Endothelial cell of umbilical vein (primary cell): ENCODE results near the gene COL16A1. TPM values are rescaled to one million over a fixed set of nuclear protein-coding genes. Genes with fewer than 3 reads are reported as not detected.

Source experiments
- BruUV-seq: library from RNA; stranded (reverse); fragments of 400-500 nt; replicated peaks from 2 replicates; lab custom pipeline; 2021; lab: Mats Ljungman, UMichigan
- CTCF ChIA-PET: fragments of 300-600, 350-600 bp; sonication (Branson Sonifier 250); formaldehyde crosslinking; loops from one replicate; lab custom pipeline; 2021; ENCODE audit warnings: antibody characterized with exemption, inconsistent platforms; lab: Charles Lee
- POLR2A ChIA-PET: fragments of 300-600, 350-600 bp; sonication (Branson Sonifier 250); formaldehyde crosslinking; loops from one replicate; lab custom pipeline; 2021; ENCODE audit warnings: antibody characterized with exemption, inconsistent platforms; lab: Charles Lee
- DNase-seq: peaks from one replicate; pipeline ENCODE4 v3.0.0-alpha.2; 2011; ENCODE audit warnings: low read depth, low spot score
- FAIRE-seq: peaks from 2 replicates; lab custom pipeline; 2011; peaks lifted over from hg19 to GRCh38; lab: Jason Lieb, UNC
- H2AFZ ChIP-seq: 2 replicates; pipeline ENCODE4 v1.6.0; 2012; ENCODE audit warnings: low read depth, low read length, control low read depth, inconsistent platforms
- H3K27ac ChIP-seq: 2 replicates; pipeline ENCODE4 v1.5.1; 2011; ENCODE audit warnings: low read depth, mild to moderate bottlenecking, control low read depth, low read length, moderate library complexity; ENCODE audit not compliant: insufficient read depth
- H3K27me3 ChIP-seq, 2 experiments: 2 replicates each; pipeline versions ENCODE4 v1.6.0 to v1.6.1; 2011; ENCODE audit warnings: low read length in 2 of 2, mixed read lengths in 1 of 2; ENCODE audit not compliant: control insufficient read depth in 2 of 2, insufficient read depth in 2 of 2
- H3K36me3 ChIP-seq, 2 experiments: 2 replicates in 1 of 2; 3 replicates in 1 of 2; pipeline ENCODE4 v1.5.1; 2011; ENCODE audit warnings: low read length in 2 of 2, mild to moderate bottlenecking in 1 of 2, moderate library complexity in 1 of 2; ENCODE audit not compliant: control insufficient read depth in 2 of 2, insufficient read depth in 2 of 2; ENCODE audit errors: extremely low read depth in 1 of 2
- H3K4me1 ChIP-seq: 3 replicates; pipeline ENCODE4 v1.5.1; 2011; ENCODE audit warnings: mild to moderate bottlenecking, low read length; ENCODE audit not compliant: control insufficient read depth, insufficient read depth; ENCODE audit errors: extremely low read depth
- H3K4me2 ChIP-seq: 2 replicates; pipeline ENCODE4 v1.6.1; 2011; ENCODE audit warnings: low read length, control low read depth, mixed read lengths; ENCODE audit not compliant: insufficient read depth
- H3K4me3 ChIP-seq, 3 experiments: fragments of 200-600 bp in 1 of 3; sonication (generic), shearing (Covaris generic) in 1 of 3; replicated peaks in 1 of 3; 2 replicates each; pipeline ENCODE4 v1.5.1; 2011 to 2016; ENCODE audit warnings: control low read depth in 3 of 3, low read length in 3 of 3, mild to moderate bottlenecking in 2 of 3, inconsistent platforms in 1 of 3, low read depth in 1 of 3, moderate library complexity in 1 of 3; ENCODE audit not compliant: insufficient read depth in 1 of 3
- H3K79me2 ChIP-seq: 2 replicates; pipeline ENCODE4 v1.6.0; 2012; ENCODE audit warnings: low read length, inconsistent platforms; ENCODE audit not compliant: control insufficient read depth, insufficient read depth
- H3K9ac ChIP-seq: replicated peaks from 2 replicates; pipeline ENCODE3; 2011; ENCODE audit warnings: low read length, control low read depth; ENCODE audit not compliant: insufficient read depth; ENCODE audit errors: extremely low read depth
- H3K9me1 ChIP-seq: replicated peaks from 3 replicates; pipeline ENCODE4 v1.6.0; 2011; ENCODE audit warnings: mild to moderate bottlenecking, low read length; ENCODE audit not compliant: control insufficient read depth, insufficient read depth; ENCODE audit errors: extremely low read depth
- H3K9me3 ChIP-seq: replicated peaks from 2 replicates; pipeline ENCODE4 v1.5.1; 2012; ENCODE audit warnings: low read length, inconsistent platforms; ENCODE audit not compliant: control insufficient read depth, insufficient read depth
- H4K20me1 ChIP-seq: replicated peaks from 2 replicates; pipeline ENCODE3; 2011; ENCODE audit warnings: mild to moderate bottlenecking, low read length; ENCODE audit not compliant: control insufficient read depth, insufficient read depth; ENCODE audit errors: extremely low read depth
- CTCF ChIP-seq, 2 donors: IDR thresholded peaks; 1 replicate in 1 of 2; 2 replicates in 1 of 2; pipeline ENCODE4 v1.5.1; 2011; ENCODE audit warnings: low read length in 2 of 2, mild to moderate bottlenecking in 2 of 2, moderate library complexity in 2 of 2, control low read depth in 1 of 2, inconsistent platforms in 1 of 2, low read depth in 1 of 2; ENCODE audit not compliant: insufficient read depth in 1 of 2; ENCODE audit errors: extremely low read depth in 1 of 2
- EZH2 ChIP-seq: IDR thresholded peaks from 2 replicates; pipeline ENCODE4 v1.6.1; 2012; ENCODE audit warnings: borderline replicate concordance, low read depth, mild to moderate bottlenecking, moderate library complexity, low read length, inconsistent platforms; ENCODE audit not compliant: severe bottlenecking
- FOS ChIP-seq: IDR thresholded peaks from 2 replicates; pipeline ENCODE4 v1.6.1; 2011; ENCODE audit warnings: mild to moderate bottlenecking, low read length, moderate library complexity, borderline replicate concordance; ENCODE audit not compliant: insufficient read depth
- GATA2 ChIP-seq: IDR thresholded peaks from 2 replicates; pipeline ENCODE4 v1.7.0; 2011; ENCODE audit warnings: low read depth, mild to moderate bottlenecking, moderate library complexity, mixed read lengths, low read length; ENCODE audit not compliant: insufficient read length, insufficient read depth
- JUN ChIP-seq: IDR thresholded peaks from 2 replicates; pipeline ENCODE4 v1.6.1; 2011; ENCODE audit warnings: borderline replicate concordance, low read depth; ENCODE audit not compliant: insufficient read length, insufficient read depth
- MAX ChIP-seq: IDR thresholded peaks from 2 replicates; pipeline ENCODE4 v1.6.1; 2011; ENCODE audit not compliant: insufficient read depth, insufficient read length
- MYC ChIP-seq: IDR thresholded peaks from one replicate; pipeline ENCODE4 v1.6.1; 2011; ENCODE audit warnings: mild to moderate bottlenecking, low read depth, low read length
- POLR2A ChIP-seq: IDR thresholded peaks from 2 replicates; pipeline ENCODE4 v1.6.1; 2012; ENCODE audit warnings: low read depth, mild to moderate bottlenecking, control low read depth, low read length
- POLR2AphosphoS5 ChIP-seq: IDR thresholded peaks from 2 replicates; pipeline ENCODE4 v1.6.1; 2012; ENCODE audit warnings: low read depth, mild to moderate bottlenecking, control low read depth, low read length, moderate library complexity; ENCODE audit not compliant: insufficient read depth
- dilution Hi-C: fragments of 300-500 bp; cut with MboI; formaldehyde crosslinking; loops from one replicate; pipeline ENCODE4 v1.15.0; 2019; ENCODE audit warnings: low sequenced_read_pairs; ENCODE audit not compliant: extremely low pct_ligation_motif_present
- intact Hi-C: fragments of 100-400 bp; cut with micrococcal nuclease; formaldehyde crosslinking; loops from one replicate; pipeline ENCODE4 v1.10.0; 2022
- polyA plus RNA-seq, 4 experiments: library from polyadenylated mRNA; depleted of rRNA in 3 of 4; stranded (reverse) in 3 of 4; unstranded in 1 of 4; fragments of >200 nt; gene quantifications; 2 replicates each; pipeline versions ENCODE4 v1.2.1 to v1.2.3, GENCODE V29; 2011 to 2012; ENCODE audit warnings: missing spikeins in 1 of 4
- total RNA-seq: library from RNA; stranded (reverse); gene quantifications from 2 replicates; pipeline ENCODE4 v1.2.3, GENCODE V29; 2021

Gene COL16A1
- total and polyA plus RNA-seq, 2 donors (not counting 3 experiments of a cell fraction or from before 2014, with no cell fraction given) = 0.68 to 1.2 TPM

DNA sequence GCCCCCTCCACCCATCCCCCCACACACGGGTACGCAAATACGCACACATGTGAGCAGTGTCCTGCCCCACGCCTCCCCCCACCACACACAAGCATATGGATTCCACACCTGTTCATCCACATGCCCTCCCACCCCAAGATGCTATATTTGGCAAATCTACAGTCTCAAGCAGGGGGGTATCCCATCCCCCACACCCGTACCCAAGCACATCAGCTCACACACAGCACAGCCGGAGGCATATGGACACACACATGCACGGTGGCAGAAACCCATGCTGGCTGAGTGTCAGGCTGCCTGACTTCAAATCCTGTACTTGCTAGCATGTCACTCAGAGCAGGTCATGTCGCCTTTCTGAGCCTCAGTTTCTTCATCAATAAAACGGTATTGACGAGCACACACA lies 10.6 kb downstream of the COL16A1 start:
- DNase-seq = no peak
- no peaks in the 10 kb centered on the region for H3K27me3 ChIP-seq
- intact Hi-C loops = no loop called here
- H3K4me3 ChIP-seq = no peak overlapping the region
- no TSS peak for BruUV-seq
- H4K20me1 ChIP-seq = no peaks in the 10 kb centered on the region
- H3K79me2 ChIP-seq = no peaks in the 10 kb centered on the region
- no peak overlapping the region for H3K27ac ChIP-seq
- dilution Hi-C loops = no loop called here
- no peaks in the 10 kb centered on the region for H3K9me3 ChIP-seq
- no peak overlapping the region for H3K9ac ChIP-seq
- FAIRE-seq = no peak
- ChIA-PET CTCF (no interaction called here), POLR2A (no interaction called here)
- H3K36me3 ChIP-seq = no peaks in the 10 kb centered on the region
- peaks cover 13% of the 10 kb centered on the region for H3K4me1 ChIP-seq
- no peak overlapping the region for H3K4me2 ChIP-seq
- TF ChIP-seq EZH2 (no peak), MAX (no peak), GATA2 (no peak), MYC (no peak), POLR2AphosphoS5 (no peak), FOS (no peak), JUN (no peak), CTCF (IDR thresholded peaks at IDR 0.05; ENCODE audit: extremely low read depth in 1 of 2, insufficient read depth in 1 of 2, low read depth in 1 of 2, low read length in 2 of 2) (no peak), POLR2A (no peak)
- no peak overlapping the region for H2AFZ ChIP-seq
- H3K9me1 ChIP-seq = no peaks in the 10 kb centered on the region
